GM18519 (cell line): ENCODE data around the gene WFS1.

Source experiments
- ATAC-seq: cut with Tn5 transposase; IDR thresholded peaks from one replicate; pipeline ENCODE4 v1.9.1; 2021; ENCODE audit warnings: mild to moderate bottlenecking, moderate library complexity; ENCODE audit not compliant: unreplicated experiment, low FRiP score

The WFS1 gene

GRCh38 chr4:6293661-6294060 is 24.0 kb downstream of the WFS1 start:
- ATAC-seq, result no peak

- no peak for ATAC-seq
Observed at GRCh38 chr4:6294705-6295421, 25.2 kb downstream of the WFS1 start.

- no peak for ATAC-seq
Observed at GRCh38 chr4:6295495-6295894, 25.8 kb downstream of the WFS1 start.

- no peak for ATAC-seq
Observed at GRCh38 chr4:6296026-6296425, 26.4 kb downstream of the WFS1 start.

GRCh38 chr4:6297266-6297815 is 27.7 kb downstream of the WFS1 start:
- no peak for ATAC-seq

- ATAC-seq, result no peak
Observed at GRCh38 chr4:6298035-6298434, 28.4 kb downstream of the WFS1 start.

GRCh38 chr4:6298852-6299251 is 29.2 kb downstream of the WFS1 start:
- no peak for ATAC-seq

GRCh38 chr4:6299875-6300274 is 30.2 kb downstream of the WFS1 start:
- ATAC-seq, result no peak

GRCh38 chr4:6300359-6300758 is 30.7 kb downstream of the WFS1 start:
- no peak for ATAC-seq

- no peak for ATAC-seq
Observed at GRCh38 chr4:6301051-6301731, 31.5 kb downstream of the WFS1 start.

GRCh38 chr4:6301732-6302442 is 32.2 kb downstream of the WFS1 start:
- no peak for ATAC-seq

GRCh38 chr4:6302869-6303268 is 33.2 kb downstream of the WFS1 start:
- ATAC-seq, result no peak

GRCh38 chr4:6303943-6304342 is 34.3 kb downstream of the WFS1 start:
- no peak for ATAC-seq

GRCh38 chr4:6306299-6306698 is 36.6 kb downstream of the WFS1 start:
- ATAC-seq, result no peak

- ATAC-seq, result no peak
Observed at GRCh38 chr4:6307230-6307629, 37.6 kb downstream of the WFS1 start.

- ATAC-seq, result no peak
Observed at GRCh38 chr4:6307891-6308290, 38.2 kb downstream of the WFS1 start.

- ATAC-seq, result no peak
Observed at GRCh38 chr4:6308899-6309643, 39.4 kb downstream of the WFS1 start.

- ATAC-seq, result no peak
Observed at GRCh38 chr4:6309777-6310176, 40.1 kb downstream of the WFS1 start.

GRCh38 chr4:6313216-6313615 is 43.6 kb downstream of the WFS1 start:
- ATAC-seq, result no peak

GRCh38 chr4:6316461-6317003 is 46.9 kb downstream of the WFS1 start:
- ATAC-seq, result no peak
